HG03442 (cell line): ENCODE results near the gene MPDU1.
"Not testable (repeated sequence)": the region's sequence is repeated elsewhere in the genome, so short reads cannot be mapped to it uniquely, and the experiment has no call there.

ENCODE experiments used
- ATAC-seq: cut with Tn5 transposase; IDR thresholded peaks from one replicate; pipeline ENCODE4 v1.9.1; 2021; ENCODE audit warnings: mild to moderate bottlenecking, moderate library complexity; ENCODE audit not compliant: unreplicated experiment

Gene MPDU1

DNA sequence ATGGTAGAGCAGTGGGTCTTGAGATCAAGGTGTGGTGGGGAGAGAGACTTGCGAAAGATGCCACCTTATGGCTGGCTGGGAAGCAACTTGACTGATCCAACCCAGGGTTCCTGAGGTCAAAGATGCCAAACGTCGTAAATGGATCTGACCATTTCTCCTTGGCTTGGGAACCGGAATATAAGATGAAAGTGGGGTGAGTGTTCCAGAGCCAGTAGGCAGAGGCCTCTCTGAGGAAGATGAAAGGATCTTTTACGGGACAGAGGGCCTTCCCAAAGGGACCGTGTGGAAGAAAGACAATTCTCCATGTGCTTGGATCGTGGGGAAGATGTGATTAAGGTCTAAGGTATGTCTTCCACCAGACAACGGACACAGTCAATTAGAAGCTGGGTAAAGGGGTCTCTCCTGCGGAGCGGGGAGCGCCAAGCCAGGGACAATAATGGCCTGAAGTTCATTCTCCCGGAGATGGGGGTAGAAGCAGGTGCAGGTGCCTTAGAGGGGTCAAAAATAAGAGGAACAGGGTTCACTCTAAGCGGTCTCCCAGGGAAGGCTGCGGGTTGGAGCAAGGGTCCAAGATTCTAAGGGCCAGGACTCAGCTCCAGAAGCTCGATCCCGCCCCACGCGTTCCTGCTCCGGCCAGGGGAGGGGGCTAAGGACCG lies 30.2 kb downstream of the MPDU1 start:
- ATAC-seq, result no peak

DNA sequence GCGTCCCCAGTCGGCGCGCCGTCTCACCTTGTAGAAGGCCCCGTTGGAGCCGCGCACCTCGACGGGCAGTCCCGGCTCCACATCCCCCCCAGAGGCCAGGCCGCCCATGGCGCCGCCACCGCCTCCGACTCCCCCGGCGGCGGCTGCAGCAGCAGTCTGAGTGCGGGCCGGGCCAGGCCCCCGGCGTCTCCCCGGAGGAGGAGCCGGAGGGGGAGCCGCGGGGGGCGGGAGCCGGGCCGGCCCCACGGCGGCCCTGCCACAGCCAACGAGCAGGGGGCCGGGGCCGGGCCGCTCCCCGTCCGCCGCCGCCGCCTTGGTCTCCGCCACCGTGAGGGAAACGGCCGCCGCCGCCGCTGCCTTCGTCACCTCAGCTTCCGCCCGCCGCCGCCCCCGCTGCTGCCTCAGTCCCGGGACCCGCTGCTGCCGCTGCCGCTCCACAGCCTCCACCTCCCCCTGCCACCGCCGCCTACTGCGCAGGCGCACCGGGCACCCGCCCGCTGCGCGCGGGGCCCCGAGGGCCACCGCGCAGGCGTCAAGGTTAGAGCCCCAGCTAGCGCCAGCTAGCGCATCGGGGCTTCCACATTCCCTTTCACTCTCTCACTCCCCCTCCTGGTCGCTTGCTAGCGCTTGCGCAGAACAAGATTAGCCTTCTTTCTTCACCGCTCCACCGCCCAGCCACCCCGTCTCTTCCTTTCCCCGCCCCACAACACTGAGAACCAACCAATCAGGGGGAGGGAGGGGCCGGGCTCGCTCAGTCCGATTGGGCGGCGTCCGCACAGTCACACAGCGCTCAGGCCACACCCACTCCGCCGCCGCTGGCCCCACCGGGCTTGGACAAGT lies 31.0 kb downstream of the MPDU1 start, which contains the start of gene FXR2:
FXR2 (minus strand) TSS at position 473 of the 840 bp plus-strand sequence; CDS start at position 108, 365 bp downstream.
- peak; percentile 81 for ATAC-seq

DNA sequence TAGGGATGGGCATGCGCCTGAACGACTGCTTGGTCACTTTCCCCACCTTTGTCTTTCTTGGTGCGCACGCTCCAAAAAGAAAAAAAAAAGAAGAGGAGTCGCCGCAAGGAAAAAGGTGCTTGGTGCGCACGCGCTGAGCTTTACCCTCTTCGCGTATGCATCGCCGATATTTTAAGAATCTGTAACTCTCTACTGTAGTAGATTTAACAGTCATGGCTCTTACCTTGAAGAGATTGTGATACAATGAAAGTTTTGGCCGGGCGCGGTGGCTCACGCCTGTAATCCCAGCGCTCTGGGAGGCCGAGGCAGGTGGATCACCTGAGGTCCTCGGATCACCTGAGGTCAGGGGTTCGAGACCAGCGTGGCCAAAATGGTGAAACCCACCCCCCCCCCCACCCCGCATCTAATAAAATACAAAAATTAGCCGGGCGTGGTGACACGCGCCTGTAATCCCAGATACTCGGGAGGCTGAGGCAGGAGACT lies 31.7 kb downstream of the MPDU1 start:
- ATAC-seq, result no peak

DNA sequence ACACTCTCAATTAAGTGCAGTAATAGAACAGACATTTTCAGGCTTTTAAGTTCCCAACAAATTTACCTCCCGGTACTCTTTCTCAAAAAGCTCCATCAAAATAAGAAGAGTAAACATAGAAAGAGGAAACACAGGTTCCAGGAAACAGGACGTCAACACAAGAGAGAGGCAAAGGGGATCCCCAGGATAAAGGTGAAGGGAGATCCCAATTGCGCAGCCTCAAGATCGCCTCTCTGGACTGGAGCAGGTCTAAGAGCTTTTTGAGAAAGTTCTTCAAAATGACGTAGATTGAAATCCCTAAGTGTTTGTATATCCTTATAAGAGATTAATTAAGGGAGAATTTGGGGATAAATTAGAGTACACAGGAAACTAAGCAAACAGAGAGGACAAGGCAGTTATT lies 35.0 kb downstream of the MPDU1 start:
- ATAC-seq, result no peak

DNA sequence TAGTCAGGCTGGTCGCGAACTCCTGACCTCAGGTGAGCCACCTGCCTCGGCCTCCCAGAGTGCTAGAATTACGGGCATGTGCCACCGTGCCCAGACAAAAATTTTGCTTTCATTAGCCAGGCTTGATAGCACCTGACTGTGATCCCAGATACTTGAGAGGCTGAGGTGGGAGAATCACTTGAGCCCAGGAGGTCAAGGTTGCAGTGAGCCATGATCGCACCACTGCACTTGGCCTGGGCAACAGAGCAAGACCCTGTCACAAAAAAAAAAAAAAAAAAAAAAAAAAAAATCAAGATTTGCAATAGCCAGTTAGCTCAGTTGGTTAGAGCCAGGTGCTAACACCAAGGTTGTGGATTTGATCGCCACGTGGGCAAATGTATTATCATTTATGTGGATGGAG lies 37.2 kb downstream of the MPDU1 start:
- ATAC-seq, result no peak

DNA sequence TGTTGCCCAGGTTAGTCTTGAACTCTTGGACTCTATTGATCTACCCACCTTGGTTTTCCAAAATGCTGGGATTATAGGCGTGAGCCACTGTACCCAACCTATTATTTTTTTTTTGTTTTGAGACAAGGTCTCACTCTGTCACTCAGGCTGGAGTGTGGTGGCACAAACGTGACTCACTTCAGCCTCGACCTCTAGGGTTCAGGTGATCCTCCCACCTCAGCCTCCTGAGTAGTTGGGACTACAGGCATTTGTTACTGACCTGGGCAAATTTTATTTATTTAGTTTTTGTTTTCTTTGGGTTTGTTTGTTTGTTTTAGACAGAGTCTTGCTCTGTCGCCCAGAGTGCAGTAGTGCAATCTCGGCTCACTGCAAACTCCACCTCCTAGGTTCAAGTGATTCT lies 40.0 kb downstream of the MPDU1 start:
- no peak for ATAC-seq

DNA sequence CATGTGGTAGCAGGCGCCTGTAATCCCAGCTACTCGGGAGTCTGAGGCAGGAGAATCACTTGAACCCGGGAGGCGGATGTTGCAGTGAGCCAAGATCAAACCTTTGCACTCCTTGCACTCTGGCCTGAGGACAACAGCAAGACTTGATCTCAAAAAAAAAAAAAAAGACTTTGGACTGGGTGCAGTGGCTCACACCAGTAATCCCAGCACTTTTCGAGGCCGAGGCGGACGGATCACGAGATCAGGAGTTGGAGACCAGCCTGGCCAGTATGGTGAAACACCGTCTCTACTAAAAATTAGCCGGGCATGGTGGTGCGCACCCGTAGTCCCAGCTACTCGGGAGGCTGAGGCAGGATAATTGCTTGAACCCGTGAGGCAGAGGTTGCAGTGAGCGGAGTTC lies 42.1 kb downstream of the MPDU1 start:
- not testable (repeated sequence) for ATAC-seq

DNA sequence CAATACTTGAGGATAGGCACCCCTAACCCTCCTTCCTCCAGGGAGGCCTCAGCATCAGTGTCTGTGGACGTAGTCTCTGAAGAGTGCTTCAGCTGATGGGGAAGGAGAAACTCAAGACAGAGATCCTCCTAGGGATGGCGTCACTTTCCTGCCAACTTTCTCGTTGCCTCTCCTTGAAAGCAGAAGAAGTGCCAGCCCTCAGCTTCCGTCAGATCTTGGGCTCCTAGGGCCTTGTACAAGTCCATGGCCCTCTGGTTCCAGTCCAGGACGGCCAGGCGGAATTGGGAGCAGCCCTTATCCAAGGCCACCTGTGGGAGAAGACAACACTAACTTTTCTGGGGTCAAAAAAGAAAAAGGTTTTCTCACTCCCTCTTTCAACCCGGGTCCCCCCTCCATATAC lies 42.7 kb downstream of the MPDU1 start:
- no peak for ATAC-seq

DNA sequence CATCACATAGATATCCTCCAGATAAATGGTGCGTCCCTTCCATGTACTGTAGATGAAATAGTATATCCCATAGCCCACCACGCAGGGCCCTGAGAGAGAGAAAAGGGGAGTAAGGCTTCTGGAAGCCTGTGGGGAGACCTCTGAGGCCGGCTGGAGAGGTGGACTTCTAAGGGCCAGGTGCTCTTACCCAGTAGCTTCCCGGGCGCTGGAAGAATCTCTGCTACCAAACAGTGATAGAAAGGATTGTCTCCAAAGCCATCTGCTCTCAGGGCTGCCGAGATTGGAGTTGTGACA lies 43.3 kb downstream of the MPDU1 start:
- ATAC-seq, result no peak

DNA sequence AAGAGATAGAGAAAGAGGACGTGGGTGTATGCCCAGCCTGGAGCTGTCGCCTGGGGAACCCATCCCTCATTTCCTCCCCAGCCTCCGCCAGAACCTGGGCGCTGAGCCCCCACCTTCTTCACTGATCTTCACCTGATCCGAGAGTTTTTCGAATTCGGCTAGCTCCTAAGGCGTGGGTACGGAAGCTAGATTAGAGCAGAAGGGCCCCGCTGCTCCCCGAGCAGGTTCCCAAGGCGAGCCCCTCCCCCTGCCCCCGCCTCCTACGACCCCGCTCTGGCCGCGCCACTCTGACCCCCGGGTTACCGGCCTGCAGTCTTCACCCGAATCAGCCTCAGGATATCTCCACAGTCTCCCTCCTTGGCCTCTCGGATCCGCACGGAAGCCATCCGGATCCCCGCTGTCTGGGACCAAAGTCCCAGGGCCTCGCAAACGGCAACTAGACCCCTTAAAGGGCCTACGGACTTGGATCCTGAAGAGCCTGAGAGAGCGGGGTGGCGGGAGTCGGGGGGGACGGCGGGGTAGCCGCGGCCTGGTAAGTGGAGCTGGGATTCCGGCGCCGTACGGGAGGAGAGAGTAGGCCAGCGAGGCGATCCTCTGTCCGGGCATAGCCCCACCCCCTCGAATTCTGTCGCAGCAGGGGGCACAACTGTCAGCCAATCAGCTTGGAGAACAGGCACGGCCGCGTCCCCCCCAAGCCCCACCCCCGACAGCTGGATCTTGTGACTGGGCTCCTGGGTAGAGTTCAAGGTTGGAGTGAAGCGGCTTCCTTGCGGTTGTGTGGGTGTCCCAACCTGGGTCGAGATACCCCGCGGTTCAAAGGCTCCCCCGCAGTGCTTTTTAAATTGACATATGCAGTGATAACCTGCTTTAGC lies 43.8 kb downstream of the MPDU1 start, which contains the start of gene SAT2:
SAT2 (minus strand) TSS at position 572 of the 872 bp plus-strand sequence; CDS start at position 386, 186 bp downstream.
- peak; percentile 77 for ATAC-seq

DNA sequence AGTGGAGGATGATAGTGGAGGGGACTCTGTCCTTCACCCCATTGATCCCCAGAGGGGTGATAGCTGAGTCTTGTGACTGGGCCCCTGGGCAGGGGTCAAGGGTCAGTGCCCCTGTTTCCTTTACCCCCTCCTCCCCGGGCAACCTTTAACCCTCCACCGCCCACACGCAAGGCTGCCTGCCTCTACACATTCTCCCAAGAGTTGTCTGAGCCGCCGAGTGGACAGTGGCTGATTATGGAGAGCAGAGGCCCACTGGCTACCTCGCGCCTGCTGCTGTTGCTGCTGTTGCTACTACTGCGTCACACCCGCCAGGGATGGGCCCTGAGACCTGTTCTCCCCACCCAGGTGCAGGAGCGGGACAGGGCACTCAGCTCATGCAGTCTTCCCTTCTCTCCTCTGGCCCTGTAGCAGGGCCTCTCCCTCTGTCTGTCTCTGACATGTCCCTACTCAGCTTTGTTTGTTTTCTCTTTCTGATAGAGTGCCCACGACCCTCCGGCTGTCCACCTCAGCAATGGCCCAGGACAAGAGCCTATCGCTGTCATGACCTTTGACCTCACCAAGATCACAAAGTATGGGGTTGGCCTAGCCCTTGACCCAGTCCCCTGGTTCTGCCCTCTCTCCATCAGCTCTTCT lies 46.4 kb downstream of the MPDU1 start, which contains the start of gene SHBG:
SHBG (plus strand) TSS at position 197 of the 633 bp plus-strand sequence; CDS start at position 235, 38 bp downstream.
- ATAC-seq, result no peak

DNA sequence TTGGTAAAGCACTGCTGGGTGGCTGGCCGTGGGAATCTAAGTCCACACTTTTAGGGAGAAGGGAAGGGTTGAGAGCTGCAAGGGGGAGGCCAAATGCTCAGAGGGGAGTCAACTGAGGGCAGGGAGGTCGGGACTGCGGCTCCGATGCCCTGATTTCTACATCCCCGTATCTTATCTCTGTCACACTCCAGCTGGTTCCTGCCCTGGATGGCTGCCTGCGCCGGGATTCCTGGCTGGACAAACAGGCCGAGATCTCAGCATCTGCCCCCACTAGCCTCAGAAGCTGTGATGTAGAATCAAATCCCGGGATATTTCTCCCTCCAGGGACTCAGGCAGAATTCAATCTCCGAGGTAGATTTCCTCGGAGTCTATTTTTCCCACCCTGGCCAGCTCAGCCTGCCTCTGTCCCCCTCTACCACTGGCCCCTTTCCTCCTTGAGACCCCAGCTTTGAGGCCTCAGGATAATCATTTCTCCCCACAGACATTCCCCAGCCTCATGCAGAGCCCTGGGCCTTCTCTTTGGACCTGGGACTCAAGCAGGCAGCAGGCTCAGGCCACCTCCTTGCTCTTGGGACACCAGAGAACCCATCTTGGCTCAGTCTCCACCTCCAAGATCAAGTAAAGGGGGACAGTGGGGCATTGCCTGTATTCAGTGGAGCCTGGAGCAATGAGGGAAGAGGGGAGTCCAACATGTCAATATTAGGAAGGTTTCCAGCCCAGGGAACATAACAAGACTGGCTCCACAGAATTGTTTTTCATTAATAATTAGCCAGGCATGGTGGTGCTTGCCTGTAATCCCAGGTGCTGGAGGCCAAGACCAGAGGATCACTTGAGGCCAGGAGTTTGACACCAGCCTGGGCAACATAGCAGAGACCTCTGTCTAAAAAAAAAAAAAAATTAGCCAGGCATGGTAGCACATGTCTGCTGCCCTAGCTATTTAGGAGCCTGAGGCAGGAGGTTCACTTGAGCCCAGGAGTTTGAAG lies 48.0 kb downstream of the MPDU1 start:
- no peak for ATAC-seq

DNA sequence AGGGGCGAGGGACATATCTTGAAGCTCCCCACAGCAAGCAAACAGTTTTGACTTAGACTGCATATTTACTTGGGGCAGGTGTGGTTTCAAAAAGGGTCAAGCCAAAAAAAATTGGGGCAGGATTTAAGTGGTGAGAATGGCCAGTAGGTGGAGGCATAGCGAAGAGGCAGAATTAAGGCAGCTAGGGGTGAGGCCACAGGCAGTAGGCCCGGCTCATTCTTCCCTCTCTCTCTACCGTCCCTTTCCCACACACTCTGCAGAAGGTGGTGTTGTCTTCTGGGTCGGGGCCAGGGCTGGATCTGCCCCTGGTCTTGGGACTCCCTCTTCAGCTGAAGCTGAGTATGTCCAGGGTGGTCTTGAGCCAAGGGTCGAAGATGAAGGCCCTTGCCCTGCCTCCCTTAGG lies 48.8 kb downstream of the MPDU1 start:
- no peak for ATAC-seq

DNA sequence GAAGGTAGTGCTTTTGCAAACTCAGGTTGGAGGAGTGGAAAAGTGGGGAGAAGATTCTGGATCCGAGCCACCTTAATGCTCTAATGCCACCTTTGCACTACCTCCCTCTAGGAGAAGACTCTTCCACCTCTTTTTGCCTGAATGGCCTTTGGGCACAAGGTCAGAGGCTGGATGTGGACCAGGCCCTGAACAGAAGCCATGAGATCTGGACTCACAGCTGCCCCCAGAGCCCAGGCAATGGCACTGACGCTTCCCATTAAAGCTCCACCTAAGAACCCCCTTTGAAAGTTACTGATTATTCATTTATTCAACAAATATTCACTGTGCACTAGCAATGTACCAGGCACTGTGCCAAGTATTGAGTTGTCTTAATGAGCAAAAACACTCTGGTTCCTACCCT lies 49.4 kb downstream of the MPDU1 start:
- no peak for ATAC-seq

DNA sequence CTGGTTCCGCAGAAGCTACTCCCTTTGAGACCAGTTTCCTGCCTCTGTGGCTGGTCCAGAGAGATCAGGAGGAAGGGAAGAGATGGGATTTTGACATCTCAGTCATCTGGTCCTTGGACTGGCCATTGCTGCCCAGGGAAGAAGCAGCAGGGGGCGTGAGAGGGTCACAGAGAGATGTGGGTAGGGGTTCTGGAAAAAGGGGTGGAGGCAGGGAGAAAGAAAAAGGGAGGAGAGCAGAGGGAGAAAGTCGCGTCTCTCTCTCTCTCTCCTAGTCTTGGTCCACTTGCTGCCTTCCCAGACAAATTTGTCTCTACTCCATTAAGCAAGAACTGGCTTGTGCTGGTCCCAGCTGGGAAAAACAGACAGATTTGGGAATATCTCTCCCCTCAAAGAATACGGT lies 50.7 kb downstream of the MPDU1 start:
- no peak for ATAC-seq

DNA sequence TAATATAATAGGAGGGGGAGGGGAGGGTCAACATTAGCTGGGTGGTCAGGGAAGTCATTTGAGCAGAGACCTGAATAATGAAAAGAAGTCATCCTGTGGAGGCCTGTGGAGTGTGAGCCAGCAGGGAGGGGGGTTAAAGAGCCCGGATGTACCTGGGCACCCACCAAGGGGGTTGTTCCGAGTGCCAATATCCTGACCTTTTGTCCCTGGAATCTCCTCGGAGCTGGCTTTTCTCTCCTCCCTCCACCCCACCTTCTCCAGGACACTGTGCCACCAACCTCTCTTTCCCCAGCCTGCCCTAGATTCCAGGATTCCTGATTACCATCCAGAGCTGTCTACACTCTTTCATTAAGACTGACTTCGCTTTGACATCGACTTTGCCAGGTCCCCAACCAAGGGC lies 52.5 kb downstream of the MPDU1 start:
- ATAC-seq, result no peak
